SK-N-SH treated with all-trans-retinoic acid at 6 μM for 48 hours (cell line): Measurements from ENCODE around the gene SRRM1.

Experiments used
- ATAC-seq: fragments of 200-7000 bp; cut with Tn5 transposase; 3 replicates; pipeline ENCODE4 v1.9.1; 2020; ENCODE audit warnings: mild to moderate bottlenecking, moderate library complexity
- BACH2 ChIP-seq: fragments of 250-450 bp; sonication (Bioruptor Pico); IDR thresholded peaks from 2 replicates; pipeline ENCODE4 v1.9.0; 2021; ENCODE audit warnings: mild to moderate bottlenecking, borderline replicate concordance
- CREB5 ChIP-seq: fragments of 250-450 bp; sonication (Bioruptor Pico); IDR thresholded peaks from 2 replicates; pipeline ENCODE4 v1.5.1; 2020; ENCODE audit warnings: low read depth, mild to moderate bottlenecking, moderate library complexity
- CSDC2 ChIP-seq: fragments of 250-450 bp; sonication (Bioruptor Pico); IDR thresholded peaks from 2 replicates; pipeline ENCODE4 v1.5.0; 2020; ENCODE audit warnings: mild to moderate bottlenecking, moderate library complexity
- CSRNP3 ChIP-seq: fragments of 250-450 bp; sonication (Bioruptor Pico); IDR thresholded peaks from 2 replicates; pipeline ENCODE4 v1.5.1; 2021; ENCODE audit warnings: mild to moderate bottlenecking, moderate library complexity
- ESRRG ChIP-seq: fragments of 250-450 bp; sonication (Bioruptor Pico); IDR thresholded peaks from 2 replicates; pipeline ENCODE4 v1.6.1; 2021; ENCODE audit warnings: mild to moderate bottlenecking
- GLIS3 ChIP-seq: fragments of 250-450 bp; sonication (Bioruptor Pico); IDR thresholded peaks from 2 replicates; pipeline ENCODE4 v1.5.0; 2020; ENCODE audit warnings: mild to moderate bottlenecking, moderate library complexity
- ISL1 ChIP-seq: fragments of 250-450 bp; sonication (Bioruptor Pico); IDR thresholded peaks from 2 replicates; pipeline ENCODE4 v2.1.2; 2022; ENCODE audit warnings: mild to moderate bottlenecking, moderate library complexity
- OSR1 ChIP-seq: fragments of 250-450 bp; sonication (Bioruptor Pico); IDR thresholded peaks from 2 replicates; pipeline ENCODE4 v1.8.0; 2022; ENCODE audit warnings: moderate library complexity, mild to moderate bottlenecking, inconsistent platforms
- POU6F1 ChIP-seq: fragments of 250-450 bp; sonication (Bioruptor Pico); IDR thresholded peaks from 2 replicates; pipeline ENCODE4 v1.8.0; 2021; ENCODE audit warnings: low read depth, mild to moderate bottlenecking, moderate library complexity, borderline replicate concordance
- PPARA ChIP-seq: fragments of 250-450 bp; sonication (Bioruptor Pico); IDR thresholded peaks from 2 replicates; pipeline ENCODE4 v1.5.0; 2020; ENCODE audit warnings: mild to moderate bottlenecking, borderline replicate concordance
- RARB ChIP-seq: fragments of 250-450 bp; sonication (Bioruptor Pico); IDR thresholded peaks from 2 replicates; pipeline ENCODE4 v1.8.0; 2021; ENCODE audit warnings: mild to moderate bottlenecking, moderate library complexity
- SNAI2 ChIP-seq: fragments of 250-450 bp; sonication (Bioruptor Pico); IDR thresholded peaks from 2 replicates; pipeline ENCODE4 v1.5.0; 2020; ENCODE audit warnings: mild to moderate bottlenecking, moderate library complexity
- TCF4 ChIP-seq: fragments of 250-450 bp; sonication (Bioruptor Pico); IDR thresholded peaks from 2 replicates; pipeline ENCODE4 v1.8.0; 2021; ENCODE audit warnings: mild to moderate bottlenecking, moderate library complexity, borderline replicate concordance
- TOX ChIP-seq: fragments of 250-450 bp; sonication (Bioruptor Pico); IDR thresholded peaks from 2 replicates; pipeline ENCODE4 v1.8.0; 2021; ENCODE audit warnings: mild to moderate bottlenecking, moderate library complexity, borderline replicate concordance
- TSHZ2 ChIP-seq: fragments of 250-450 bp; sonication (Bioruptor Pico); IDR thresholded peaks from 2 replicates; pipeline ENCODE4 v1.5.0; 2020; ENCODE audit warnings: mild to moderate bottlenecking, moderate library complexity
- ZC3H10 ChIP-seq: fragments of 250-450 bp; sonication (Bioruptor Pico); IDR thresholded peaks from 2 replicates; pipeline ENCODE4 v1.5.1; 2021; ENCODE audit warnings: mild to moderate bottlenecking, moderate library complexity
- ZFP3 ChIP-seq: fragments of 250-450 bp; sonication (Bioruptor Pico); IDR thresholded peaks from 2 replicates; pipeline ENCODE4 v1.5.0; 2020; ENCODE audit warnings: mild to moderate bottlenecking, moderate library complexity
- ZFP30 ChIP-seq: fragments of 450-650 bp; formaldehyde crosslinking; IDR thresholded peaks from 2 replicates; pipeline ENCODE4 v1.5.0; 2022; ENCODE audit warnings: mild to moderate bottlenecking, moderate library complexity
- ZNF565 ChIP-seq: fragments of 450-650 bp; formaldehyde crosslinking; conservative IDR thresholded peaks from 2 replicates; pipeline ENCODE4 v1.5.0; 2020; ENCODE audit warnings: low read depth, mild to moderate bottlenecking, moderate library complexity
- ZNF70 ChIP-seq: fragments of 450-650 bp; formaldehyde crosslinking; IDR thresholded peaks from 2 replicates; pipeline ENCODE4 v1.5.0; 2020; ENCODE audit warnings: mild to moderate bottlenecking, moderate library complexity
- ZNF8 ChIP-seq: fragments of 450-650 bp; formaldehyde crosslinking; IDR thresholded peaks from 2 replicates; pipeline ENCODE4 v1.5.0; 2020; ENCODE audit warnings: mild to moderate bottlenecking, moderate library complexity

SRRM1 gene

GRCh38 chr1:24642481-24643362, at the start of gene SRRM1:
SRRM1 (plus strand) TSS chr1:24643302; CDS start chr1:24643327, 25 bp downstream.
- TF ChIP-seq CSRNP3 (CRISPR knock-in tag) (no peak), SNAI2 (CRISPR knock-in tag) (no peak), ZNF70 (CRISPR knock-in tag) (no peak), ZFP30 (CRISPR knock-in tag) (no peak), OSR1 (CRISPR knock-in tag) (no peak), ZNF8 (CRISPR knock-in tag) (no peak), BACH2 (CRISPR knock-in tag) (no peak), CSDC2 (CRISPR knock-in tag) (no peak), TSHZ2 (CRISPR knock-in tag) (no peak), TOX (CRISPR knock-in tag) (no peak), ISL1 (CRISPR knock-in tag) (no peak), ZNF565 (CRISPR knock-in tag) (no peak), ZC3H10 (no peak)
- TF ChIP-seq, all 23 proteins: peak for 0

GRCh38 chr1:24594328-24594598, 48.8 kb upstream of the SRRM1 start:
- TF ChIP-seq POU6F1 (no peak), PPARA (CRISPR knock-in tag) (no peak), TSHZ2 (CRISPR knock-in tag) (no peak), TCF4 (CRISPR knock-in tag) (no peak), ISL1 (CRISPR knock-in tag) (no peak), GLIS3 (CRISPR knock-in tag) (no peak), ZNF70 (CRISPR knock-in tag) (no peak), ESRRG (no peak), RARB (CRISPR knock-in tag) (no peak)
- TF ChIP-seq, all 23 proteins: peak for 0

More at GRCh38 chr1:24642481-24643362, at the start of gene SRRM1:
- ATAC-seq: peak; percentile 92

GRCh38 chr1:24596401-24596880, 46.7 kb upstream of the SRRM1 start:
- TF ChIP-seq ZFP30 (CRISPR knock-in tag) (no peak), OSR1 (CRISPR knock-in tag) (no peak), ISL1 (CRISPR knock-in tag) (no peak), ESRRG (no peak), CREB5 (CRISPR knock-in tag) (no peak), ZFP3 (CRISPR knock-in tag) (no peak), ZC3H10 (no peak)
- no peak for ATAC-seq

More at GRCh38 chr1:24594328-24594598, 48.8 kb upstream of the SRRM1 start:
- no peak for ATAC-seq
